Activated CD4-positive, CD25-positive, alpha-beta regulatory T cell (primary cell): Measurements from ENCODE around the gene CA6.
"Not testable (repeated sequence)": the region's sequence is repeated elsewhere in the genome, so short reads cannot be mapped to it uniquely, and the experiment has no call there.

ENCODE experiments used
- DNase-seq, 4 experiments: peaks; one replicate each; lab custom pipeline; 2025; lab: John Stamatoyannopoulos, UW

CA6 gene

DNA sequence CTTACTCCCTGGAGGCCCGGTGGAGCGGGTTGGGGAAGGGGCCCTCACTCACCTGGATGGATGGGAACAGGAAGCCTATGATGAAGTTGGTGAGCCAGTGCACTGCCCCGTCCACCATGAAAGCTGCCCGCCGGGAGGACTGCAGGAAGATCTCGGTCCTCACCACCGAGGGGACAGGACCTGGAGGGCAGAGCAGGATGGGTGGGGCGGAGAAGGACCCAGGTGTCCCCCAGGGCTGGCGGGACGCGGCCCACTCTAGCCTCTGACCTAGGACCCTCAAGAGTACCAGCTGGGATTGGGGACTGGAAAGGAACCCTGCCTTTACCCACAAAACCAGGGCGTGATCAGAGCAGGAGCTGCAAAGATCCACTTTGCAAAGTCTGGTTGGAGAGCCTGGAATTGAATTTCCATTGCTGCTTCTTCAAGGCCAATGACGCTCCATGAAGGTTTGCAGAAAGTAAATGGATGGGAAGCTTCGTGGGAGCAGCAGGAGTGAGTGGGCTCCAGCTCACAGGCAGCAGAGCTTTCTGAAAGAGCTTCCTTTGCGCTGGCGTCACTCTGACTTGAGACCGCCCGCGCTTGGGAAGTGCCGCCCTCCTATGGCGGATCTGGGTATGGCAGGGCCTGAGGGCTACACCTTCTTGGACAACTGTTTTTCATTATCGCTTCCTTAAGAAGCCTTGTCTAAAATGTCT is 59.2 kb downstream of the CA6 start:
- DNase-seq, result peak; percentile 65 to 79 (median 70)

DNA sequence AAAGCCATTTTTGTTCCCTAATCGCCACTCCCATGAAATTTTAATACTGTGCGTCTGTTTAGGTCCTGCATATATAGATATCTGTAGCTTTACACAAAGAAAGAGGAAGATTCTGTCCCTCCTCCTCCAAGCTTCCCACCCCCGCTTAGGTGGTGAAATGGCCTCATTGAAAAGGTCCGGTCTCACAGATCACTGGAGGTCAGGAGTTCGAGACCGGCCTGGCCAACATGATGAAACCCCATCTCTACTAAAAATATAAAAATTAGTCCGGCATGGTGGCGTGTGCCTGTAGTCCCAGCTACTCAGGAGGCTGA is 59.7 kb downstream of the CA6 start:
- DNase-seq, result no peak

DNA sequence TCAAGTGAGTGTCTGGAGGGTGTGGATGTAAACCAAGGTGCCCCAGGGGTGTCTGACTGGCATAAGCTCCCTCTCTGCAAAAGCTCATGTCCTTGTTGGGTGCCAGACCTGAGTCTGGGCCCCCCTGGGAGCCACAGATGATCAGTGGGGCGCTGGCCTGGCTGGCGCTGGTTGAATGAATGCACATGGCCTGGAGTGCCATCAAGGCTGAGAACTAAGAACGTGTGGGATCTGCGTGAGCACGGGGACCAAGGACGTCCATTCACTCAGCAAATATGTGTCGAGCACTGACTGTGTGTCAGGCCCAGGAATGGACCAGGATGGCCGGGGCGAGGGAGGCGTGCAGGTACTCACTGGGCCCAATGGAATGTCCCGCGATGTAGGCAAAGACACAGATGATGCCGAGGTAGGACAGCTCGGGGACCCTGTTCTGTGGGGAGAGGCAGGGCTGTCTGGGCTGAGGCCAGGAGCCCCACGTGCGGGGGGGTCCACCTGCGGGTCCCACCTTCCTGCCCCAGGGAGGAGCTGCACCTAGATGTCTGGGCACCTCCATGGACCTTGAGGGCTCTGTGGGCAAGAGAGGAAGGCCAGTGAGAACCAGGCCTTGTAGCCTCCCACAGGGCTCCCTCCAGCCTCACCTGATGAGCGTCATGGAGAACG is 61.4 kb downstream of the CA6 start:
- DNase-seq, result no peak

DNA sequence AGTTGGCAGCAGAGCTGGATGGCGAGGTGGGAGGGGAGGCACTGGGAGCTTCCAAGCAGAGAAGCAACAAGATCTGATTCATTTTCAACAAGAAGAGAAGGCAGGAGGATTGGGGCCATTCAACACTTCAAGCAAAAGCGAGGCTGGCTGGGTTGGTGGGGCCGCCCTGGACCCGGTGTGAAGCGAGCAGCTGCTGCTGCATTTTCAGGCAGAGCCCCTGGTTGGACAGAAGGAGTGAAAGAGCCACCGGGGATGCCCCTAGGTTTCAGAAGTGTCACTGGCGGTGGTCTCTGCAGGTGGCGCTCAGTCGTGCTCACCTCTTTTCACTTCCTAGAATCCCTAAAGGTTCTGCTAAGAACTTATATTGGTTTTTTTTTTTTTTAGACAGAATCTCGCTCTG is 62.6 kb downstream of the CA6 start:
- DNase-seq, result no peak

DNA sequence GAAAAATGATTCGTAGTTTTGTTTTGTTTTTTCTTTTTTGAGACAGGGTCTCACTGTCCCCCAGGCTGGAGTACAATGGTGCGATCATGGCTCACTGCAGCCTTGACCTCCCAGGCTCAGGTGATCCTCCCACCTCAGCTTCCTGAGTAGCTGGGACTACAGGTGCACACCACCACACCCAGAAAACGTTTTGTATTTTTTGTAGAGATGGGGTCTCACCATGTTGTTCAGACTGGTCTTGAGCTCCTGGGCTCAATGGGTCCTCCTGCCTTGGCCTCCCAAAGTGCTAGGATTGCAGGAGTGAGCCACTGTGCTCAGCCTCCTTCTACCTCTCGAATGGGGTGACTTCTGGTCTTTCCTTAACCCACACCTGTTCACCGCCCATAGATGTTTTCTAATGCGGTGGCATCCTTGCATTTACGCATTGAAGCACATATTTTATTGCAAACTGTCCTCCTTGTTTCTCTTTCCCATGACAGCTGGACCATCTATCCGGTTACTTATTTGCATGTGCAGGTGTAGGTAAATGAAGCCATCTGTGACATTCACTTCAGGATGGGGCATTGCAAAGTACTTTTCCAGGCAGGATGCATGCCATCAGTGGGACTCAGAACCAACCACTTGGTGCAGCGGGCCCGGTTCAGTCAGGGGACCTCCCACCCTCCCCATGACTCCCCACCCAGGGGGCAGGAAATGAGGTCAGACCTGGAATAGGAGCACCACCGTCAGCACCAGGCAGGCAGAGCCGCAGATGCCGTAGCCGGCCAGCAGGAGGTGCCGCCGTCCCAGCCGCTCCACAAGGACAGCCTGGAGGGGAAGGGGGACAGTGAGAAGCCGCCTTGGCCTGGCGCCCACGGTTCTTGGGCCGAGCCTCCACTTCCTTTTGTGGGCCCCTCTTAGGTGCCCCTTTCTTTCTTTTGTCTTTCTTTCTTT is 64.0 kb downstream of the CA6 start:
- peak in 1 of 4 experiments; percentile 5 for DNase-seq

DNA sequence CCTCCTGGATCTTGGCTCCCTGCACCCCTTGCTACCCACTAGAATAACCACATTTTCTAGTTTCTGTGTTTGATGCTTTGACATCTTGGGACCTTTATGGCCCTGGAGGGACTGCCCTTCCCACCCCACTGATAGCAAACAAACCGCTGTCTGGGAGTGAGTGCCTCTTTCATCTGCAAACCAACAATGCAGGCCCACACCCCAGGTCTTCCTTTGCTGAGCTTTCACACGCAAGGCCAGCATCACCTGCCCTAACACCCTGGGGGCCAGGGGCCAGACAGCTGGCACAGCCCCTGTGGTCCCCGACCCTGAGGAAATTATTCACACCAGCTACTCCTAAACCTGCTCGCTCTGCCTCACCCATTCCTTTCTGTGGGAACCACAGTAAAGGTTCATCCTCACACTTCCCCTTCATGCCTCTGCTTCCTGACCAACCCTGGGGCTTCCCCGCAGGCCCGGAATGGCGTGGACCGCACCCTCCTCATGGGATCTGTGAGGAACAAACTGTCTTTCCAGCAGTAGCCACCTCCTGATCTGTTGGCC is 65.2 kb downstream of the CA6 start:
- no peak for DNase-seq

DNA sequence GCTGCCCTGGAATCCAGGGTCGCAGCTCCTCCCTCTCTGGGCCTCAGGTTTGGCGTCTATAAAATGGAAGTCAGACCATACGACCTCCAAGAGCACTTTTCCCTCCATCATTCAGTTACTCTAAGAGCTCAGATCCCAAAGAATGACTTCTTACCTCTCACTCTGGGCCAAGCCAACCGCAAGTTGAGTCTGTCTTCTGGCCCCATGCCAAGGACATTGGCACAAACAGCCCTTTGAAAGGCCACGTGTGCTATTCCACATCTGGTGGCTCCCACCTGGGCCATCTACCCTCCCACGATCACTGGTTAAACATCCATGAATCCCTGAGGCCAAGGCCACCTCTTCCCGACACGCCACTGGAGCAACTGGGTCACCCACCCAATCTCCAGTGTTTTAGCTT is 68.2 kb downstream of the CA6 start:
- DNase-seq, result no peak

DNA sequence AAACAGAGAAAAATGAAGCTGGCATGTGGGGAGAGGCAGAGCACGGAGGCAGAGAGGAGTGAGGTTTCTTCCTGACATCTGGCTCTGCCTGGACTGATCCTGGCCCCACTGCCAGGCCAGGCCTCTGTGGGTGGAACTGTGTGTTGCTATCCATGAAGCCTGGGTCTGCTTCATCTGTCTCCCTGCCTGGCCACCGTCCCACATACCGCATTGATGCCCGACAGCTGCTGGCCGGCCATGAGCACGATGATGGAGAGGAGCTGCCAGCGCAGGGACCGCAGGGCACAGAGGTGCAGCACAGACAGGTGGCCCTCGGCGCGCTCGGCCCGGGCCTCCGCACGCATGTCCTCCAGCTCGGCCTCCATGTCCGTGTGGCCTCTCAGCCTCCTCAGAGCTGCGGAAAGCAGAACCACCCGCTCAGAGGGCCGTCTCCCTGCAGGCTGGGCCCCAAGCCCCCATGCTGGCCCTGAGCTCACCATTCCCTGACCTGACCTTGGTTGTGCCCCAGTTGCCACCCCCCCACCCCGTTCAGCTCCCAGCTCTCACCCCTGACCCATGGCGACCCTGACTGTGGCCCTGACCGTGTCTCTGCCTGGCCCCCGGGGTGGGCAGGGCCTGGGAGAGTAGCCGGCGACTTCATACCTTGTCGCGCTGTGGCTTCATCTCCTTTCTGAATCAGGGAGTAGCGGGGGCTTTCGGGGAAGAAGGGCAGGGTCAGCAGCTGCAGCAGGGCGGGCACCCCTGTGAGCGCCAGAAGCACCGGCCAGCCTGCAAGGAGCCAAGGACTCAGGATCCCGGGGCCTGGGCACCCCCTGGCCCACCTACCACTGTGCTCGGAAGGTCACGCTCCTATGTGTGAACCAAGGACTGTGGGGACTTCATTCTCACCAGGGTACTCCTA is 69.1 kb downstream of the CA6 start:
- no peak for DNase-seq

DNA sequence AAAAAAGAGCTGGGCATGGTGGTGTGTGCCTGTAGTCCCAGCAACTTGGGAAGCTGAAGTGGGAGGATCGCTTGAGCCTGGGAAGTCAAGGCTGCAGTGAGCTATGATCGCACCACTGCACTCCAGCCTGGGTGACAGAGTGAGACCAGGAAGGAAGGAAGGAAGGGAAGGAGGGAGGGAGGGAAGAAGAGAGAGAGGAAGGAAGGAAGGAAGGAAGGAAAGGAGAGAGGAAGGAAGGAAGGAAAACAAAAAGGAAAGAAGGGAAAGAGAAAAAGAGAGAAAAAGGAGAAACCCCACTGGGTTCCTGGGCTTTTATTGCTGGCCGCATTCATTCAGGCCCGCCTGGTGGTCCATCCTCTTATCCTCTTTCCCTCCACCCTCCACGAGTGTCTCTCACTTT is 70.8 kb downstream of the CA6 start:
- DNase-seq, result no peak

DNA sequence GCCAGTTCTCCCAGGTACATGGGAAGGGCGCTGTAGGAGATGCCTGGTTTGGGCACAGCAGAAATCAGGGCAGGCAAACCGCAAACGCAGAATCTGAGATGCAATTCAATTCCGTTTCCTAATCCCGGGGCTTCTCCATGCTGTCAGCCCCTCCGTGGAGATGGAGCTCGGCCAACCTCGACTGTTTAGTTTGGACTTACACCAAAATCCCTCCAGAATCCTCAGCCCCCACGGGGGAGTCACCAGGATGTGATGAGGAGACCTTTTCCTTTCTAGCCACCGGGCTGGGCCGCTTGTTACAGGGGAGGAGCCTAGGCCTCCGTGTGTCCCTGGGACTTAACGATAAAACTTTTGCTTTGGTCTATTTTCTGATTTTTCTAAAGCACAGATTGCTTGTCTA is 72.7 kb downstream of the CA6 start:
- no peak for DNase-seq

DNA sequence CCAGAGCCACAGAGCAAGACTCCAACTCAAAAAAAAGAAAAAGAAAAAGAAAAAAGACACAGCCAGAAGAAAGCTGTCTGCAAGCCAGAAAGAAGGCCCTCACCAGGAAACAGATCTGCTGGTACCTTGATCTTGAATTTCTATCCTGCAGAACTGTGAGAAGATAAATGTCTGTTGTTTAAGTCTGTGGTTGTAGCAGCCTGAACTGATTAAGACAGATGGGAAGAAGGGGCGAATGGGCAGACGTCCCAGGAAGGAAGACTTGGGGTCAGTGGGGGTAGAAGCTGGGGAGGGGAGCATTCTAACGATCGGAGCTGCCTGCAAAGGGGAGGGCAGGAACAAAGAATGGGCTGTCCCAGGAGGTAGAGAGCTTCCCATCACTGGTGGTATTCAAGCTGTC is 74.2 kb downstream of the CA6 start:
- no peak for DNase-seq

DNA sequence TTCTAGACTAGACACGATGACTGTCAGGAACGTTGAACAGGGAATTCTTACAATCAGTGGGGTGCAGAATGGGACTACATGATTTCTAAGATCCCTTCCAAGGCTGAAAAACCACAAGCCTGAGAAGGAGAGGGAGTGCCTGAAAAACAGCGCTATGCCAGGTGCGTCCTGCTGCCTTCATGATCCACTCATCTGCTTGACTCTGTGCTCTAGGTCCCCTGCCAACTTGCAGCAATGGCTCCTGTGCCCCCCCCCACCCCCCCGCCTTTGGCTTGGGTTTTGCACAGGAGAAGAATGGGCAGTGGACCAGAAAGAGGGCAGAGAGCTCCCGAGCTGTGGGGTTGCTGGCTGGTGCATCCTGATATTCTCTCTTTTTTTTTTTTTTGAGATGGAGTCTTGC is 74.6 kb downstream of the CA6 start:
- DNase-seq, result no peak

DNA sequence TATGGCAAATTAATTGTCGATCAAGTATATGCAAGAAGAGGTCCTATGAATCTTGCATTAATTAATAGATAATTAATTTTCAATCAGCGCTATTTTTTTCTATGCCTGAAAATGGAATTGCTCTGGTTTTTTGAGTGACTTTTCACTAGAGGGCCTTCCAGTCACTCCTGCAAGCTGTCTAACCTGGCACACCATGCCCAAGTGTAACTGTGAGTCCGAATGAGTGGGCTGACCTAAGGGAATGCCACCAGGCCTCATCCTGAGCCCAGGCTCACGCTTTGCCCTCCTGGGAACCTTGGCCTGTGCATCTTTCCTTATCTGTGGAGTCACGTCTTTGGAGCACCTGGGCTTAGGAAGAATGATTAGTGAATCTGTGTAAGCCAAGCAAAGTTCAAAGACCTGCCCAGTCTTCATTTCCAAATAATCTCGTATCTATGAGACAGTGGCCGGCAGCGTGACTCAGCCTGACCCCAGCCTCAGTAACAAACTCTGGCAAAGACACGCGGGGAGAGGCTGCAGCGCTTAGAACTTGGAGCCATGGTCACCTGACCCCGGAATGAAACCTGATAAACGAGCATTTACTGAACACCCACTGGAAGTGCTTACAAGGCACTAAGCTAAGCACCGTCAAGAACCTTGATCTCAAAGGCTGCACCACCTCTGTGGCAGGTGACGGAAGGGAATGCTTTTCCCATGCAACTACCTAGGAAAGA is 76.5 kb downstream of the CA6 start:
- not testable (repeated sequence) for DNase-seq

DNA sequence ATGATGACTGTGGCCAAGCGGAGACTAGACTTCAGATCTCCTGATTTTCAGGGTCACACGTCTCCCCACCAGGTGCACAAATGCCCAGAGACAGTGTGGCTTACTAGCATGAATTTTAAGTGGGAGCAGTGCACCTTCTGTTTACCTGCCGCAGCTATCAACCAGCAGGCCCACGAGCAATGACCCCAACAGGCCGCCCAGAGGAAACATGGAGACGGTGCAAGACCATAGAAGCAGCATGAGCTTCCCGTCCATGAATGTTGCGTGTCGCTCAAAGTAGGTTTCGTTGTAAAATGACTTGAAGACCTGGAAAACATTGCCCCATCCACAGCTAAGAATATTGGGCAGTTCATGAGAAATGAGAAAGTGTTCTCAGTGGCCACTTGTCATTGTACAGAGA is 77.1 kb downstream of the CA6 start:
- no peak for DNase-seq
